ENCODE data around the gene EIF3B. TPM values are rescaled to one million over a fixed set of nuclear protein-coding genes. Genes with fewer than 3 reads are reported as not detected.
"Not testable (repeated sequence)": the region's sequence is repeated elsewhere in the genome, so short reads cannot be mapped to it uniquely, and the experiment has no call there.

EIF3B gene
- total RNA-seq, 1 experiment from 2014 or later = 306 TPM

GRCh38 chr7:2313450-2314208 is 41.0 kb upstream of the EIF3B start:
- Histone ChIP-seq H3K36me3 (ENCODE audit: control insufficient read depth, insufficient read depth, low read length) (no peaks in the 10 kb centered on the region), H3K4me1 (peaks cover 34% of the 10 kb centered on the region), H3K4me3 (ENCODE audit: low read depth, low read length) (peak overlapping the region; percentile 98), H3K27me3 (replicated peaks; ENCODE audit: control insufficient read depth, insufficient read depth, low read length) (no peaks in the 10 kb centered on the region), H3K9me3 (no peaks in the 10 kb centered on the region)
- BruUV-seq (replicated peaks) = TSS peak; percentile 22
- Mint-ChIP-seq H3K27ac (ENCODE audit: unreplicated experiment) (no peak overlapping the region), H3K4me1 (ENCODE audit: low read depth, unreplicated experiment) (peaks cover 10% of the 10 kb centered on the region), H3K9me3 (ENCODE audit: unreplicated experiment) (no peaks in the 10 kb centered on the region), H3K4me3 (ENCODE audit: unreplicated experiment) (no peak overlapping the region), H3K27me3 (ENCODE audit: insufficient read depth, unreplicated experiment) (no peaks in the 10 kb centered on the region), H3K36me3 (ENCODE audit: insufficient read depth, unreplicated experiment) (peaks cover 15% of the 10 kb centered on the region)
- DNase-seq = peak; percentile 43 to 49
- intact Hi-C loops (cut with micrococcal nuclease; ENCODE audit: unreplicated experiment) = loop anchor here (1.0 to 5.0 kb wide), 3 partner anchors 32 to 71 kb away; partner anchors contain the start of genes EIF3B, MRM2 and NUDT1
- ChIA-PET CTCF (interaction anchor here (0.7 kb wide), 1 partner anchor 72 kb away, joined by 3 read pairs; the partner anchor contains the start of genes MRM2 and NUDT1), POLR2A (no interaction called here)
- no peak for TF ChIP-seq CTCF (IDR thresholded peaks at IDR 0.05; ENCODE audit: insufficient read depth in 1 of 2, low read depth in 1 of 2, low read length in 1 of 2, severe bottlenecking in 1 of 2, unreplicated experiment in 1 of 2)

- Histone ChIP-seq H3K4me1 (peaks cover 28% of the 10 kb centered on the region), H3K36me3 (ENCODE audit: control insufficient read depth, insufficient read depth, low read length) (no peaks in the 10 kb centered on the region), H3K4me3 (ENCODE audit: low read depth, low read length) (peak within 1 kb of the TSS; percentile 98), H3K9me3 (no peaks in the 10 kb centered on the region), H3K27me3 (replicated peaks; ENCODE audit: control insufficient read depth, insufficient read depth, low read length) (no peaks in the 10 kb centered on the region)
- H3K9me3 Mint-ChIP-seq (ENCODE audit: unreplicated experiment) = no peaks in the 10 kb centered on the region
- H3K27me3 Mint-ChIP-seq (ENCODE audit: insufficient read depth, unreplicated experiment) = no peaks in the 10 kb centered on the region
- peaks cover 10% of the 10 kb centered on the region for H3K4me1 Mint-ChIP-seq (ENCODE audit: low read depth, unreplicated experiment)
- CTCF ChIA-PET = interaction anchor here (0.7 kb wide), 1 partner anchor 73 kb away, joined by 3 read pairs; the partner anchor contains the start of genes MRM2 and NUDT1
- H3K4me3 Mint-ChIP-seq (ENCODE audit: unreplicated experiment) = no peak within 1 kb of the TSS
- no peak for TF ChIP-seq CTCF (IDR thresholded peaks at IDR 0.05; ENCODE audit: insufficient read depth in 1 of 2, low read depth in 1 of 2, low read length in 1 of 2, severe bottlenecking in 1 of 2, unreplicated experiment in 1 of 2)
- no TSS peak for BruUV-seq (replicated peaks)
- DNase-seq = peak; percentile 97 to 99
- no peak within 1 kb of the TSS for H3K27ac Mint-ChIP-seq (ENCODE audit: unreplicated experiment)
- H3K36me3 Mint-ChIP-seq (ENCODE audit: insufficient read depth, unreplicated experiment) = peaks cover 13% of the 10 kb centered on the region
- POLR2A ChIA-PET = no interaction called here
- intact Hi-C loops (cut with micrococcal nuclease; ENCODE audit: unreplicated experiment) = loop anchor here (1.0 to 5.0 kb wide), 3 partner anchors 33 to 72 kb away; partner anchors contain the start of genes EIF3B, MRM2 and NUDT1
Measured at GRCh38 chr7:2314209-2314955, 40.2 kb upstream of the EIF3B start, which contains the start of gene SNX8. SNX8 (minus strand) TSS chr7:2314441; CDS start chr7:2314421, 20 bp downstream.

- intact Hi-C loops (cut with micrococcal nuclease; ENCODE audit: unreplicated experiment) = loop anchor here (1.0 to 5.0 kb wide), 3 partner anchors 34 to 73 kb away; partner anchors contain the start of genes EIF3B, MRM2 and NUDT1
- H3K9me3 ChIP-seq = not testable (repeated sequence)
Measured at GRCh38 chr7:2314956-2315530, 39.6 kb upstream of the EIF3B start.

More at GRCh38 chr7:2314956-2315530, 39.6 kb upstream of the EIF3B start:
- H3K36me3 Mint-ChIP-seq (ENCODE audit: insufficient read depth, unreplicated experiment); H3K9me3 Mint-ChIP-seq (ENCODE audit: unreplicated experiment); H3K27me3 Mint-ChIP-seq (ENCODE audit: insufficient read depth, unreplicated experiment); POLR2A ChIA-PET; H3K27me3 ChIP-seq (replicated peaks; ENCODE audit: control insufficient read depth, insufficient read depth, low read length); BruUV-seq (replicated peaks); H3K27ac Mint-ChIP-seq (ENCODE audit: unreplicated experiment); H3K4me3 Mint-ChIP-seq (ENCODE audit: unreplicated experiment); DNase-seq; CTCF ChIA-PET; H3K36me3 ChIP-seq (ENCODE audit: control insufficient read depth, insufficient read depth, low read length): not testable (repeated sequence)
- H3K4me3 ChIP-seq (ENCODE audit: low read depth, low read length) = peak overlapping the region; percentile 29
- peaks cover 23% of the 10 kb centered on the region for H3K4me1 ChIP-seq
- H3K4me1 Mint-ChIP-seq (ENCODE audit: low read depth, unreplicated experiment) = peaks cover 10% of the 10 kb centered on the region

Data from Caco-2 (cell line).